Measurements from ENCODE around the gene AGBL2.

Gene AGBL2

DNA sequence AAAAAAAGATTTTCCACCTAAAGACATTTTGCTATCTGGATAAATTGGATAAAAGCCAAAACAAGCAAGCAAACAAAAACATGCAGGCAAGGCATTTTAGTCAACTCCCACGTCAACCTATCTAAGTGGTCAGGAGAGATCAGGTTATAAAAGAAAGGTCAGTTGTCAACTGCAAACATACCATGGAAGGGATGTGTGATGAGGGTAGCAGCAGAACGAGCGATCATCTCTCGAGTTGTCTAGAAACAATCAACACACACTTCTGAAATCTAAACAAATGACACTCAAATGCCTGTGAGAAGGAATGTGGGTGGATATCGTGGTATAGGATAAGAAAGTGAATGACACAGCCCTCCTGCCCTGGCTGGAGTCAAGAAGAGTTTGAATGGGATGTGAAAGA, 83.7 kb downstream of the AGBL2 start:
- no peak for DNase-seq (ENCODE audit: low spot score)

DNA sequence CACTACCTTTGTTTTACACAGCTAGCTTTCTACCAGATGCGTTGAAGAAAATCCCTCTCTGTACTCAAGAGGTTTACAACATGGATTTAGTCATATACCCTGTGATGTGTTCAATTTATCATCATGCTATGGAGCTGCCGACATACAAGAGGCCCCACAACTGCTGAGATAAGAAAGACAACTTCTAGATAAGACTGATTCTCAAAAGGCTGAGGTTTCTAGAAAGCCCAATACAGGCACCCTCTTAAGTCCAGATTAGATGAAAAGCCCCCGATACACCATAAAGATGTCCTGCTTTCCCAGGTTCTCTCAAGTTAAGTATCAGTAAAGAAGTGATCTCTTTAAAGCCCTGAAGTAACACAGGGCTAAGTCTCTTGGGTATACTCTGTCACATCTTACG, 87.1 kb downstream of the AGBL2 start:
- no peak for DNase-seq (ENCODE audit: low spot score)

DNA sequence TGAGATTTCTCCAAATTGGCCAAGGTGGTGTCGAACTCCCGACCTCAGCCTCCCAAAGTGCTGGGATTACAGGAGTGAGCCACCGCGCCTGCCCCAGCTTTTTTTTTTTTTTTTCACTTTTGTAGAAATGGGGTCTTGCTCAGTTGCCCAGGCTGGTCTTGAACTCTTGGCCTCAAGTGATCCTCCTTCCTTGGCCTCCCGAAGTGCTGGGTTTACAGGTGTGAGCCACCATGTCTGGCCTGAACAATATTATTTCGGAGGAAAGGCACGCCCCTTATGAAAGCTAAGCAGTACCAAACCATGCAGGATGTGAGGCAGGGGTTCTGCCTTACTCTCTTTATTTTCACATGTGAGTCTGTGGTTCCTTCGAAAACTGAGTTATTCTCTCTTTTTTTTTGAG, 88.9 kb downstream of the AGBL2 start:
- DNase-seq (ENCODE audit: low spot score) = no peak

DNA sequence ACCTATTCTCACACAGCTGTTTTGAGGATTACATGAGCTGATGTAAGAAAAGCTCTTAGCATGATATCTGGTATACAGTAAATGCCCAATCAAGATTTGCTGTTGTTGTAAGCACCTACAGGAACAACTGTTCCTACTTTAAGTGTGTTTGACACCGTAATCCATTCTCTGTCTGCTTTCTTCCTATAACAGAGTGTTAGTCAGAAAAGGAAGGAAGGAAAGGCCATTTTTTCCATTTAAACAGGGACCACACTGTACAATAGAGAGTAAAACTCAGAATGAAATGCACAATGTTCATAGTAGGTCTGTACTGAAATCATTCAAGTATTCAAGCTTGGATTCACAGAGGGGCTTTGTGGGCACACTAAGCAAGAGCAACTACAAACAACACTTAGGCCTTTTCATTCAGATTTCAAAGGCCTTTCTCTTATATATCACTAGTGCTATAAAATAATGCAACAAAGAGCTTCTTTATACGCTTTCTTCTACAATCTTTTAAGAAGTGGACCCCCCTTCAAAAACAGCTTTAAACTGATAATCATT, 94.3 kb downstream of the AGBL2 start:
- no peak for DNase-seq (ENCODE audit: low spot score)

DNA sequence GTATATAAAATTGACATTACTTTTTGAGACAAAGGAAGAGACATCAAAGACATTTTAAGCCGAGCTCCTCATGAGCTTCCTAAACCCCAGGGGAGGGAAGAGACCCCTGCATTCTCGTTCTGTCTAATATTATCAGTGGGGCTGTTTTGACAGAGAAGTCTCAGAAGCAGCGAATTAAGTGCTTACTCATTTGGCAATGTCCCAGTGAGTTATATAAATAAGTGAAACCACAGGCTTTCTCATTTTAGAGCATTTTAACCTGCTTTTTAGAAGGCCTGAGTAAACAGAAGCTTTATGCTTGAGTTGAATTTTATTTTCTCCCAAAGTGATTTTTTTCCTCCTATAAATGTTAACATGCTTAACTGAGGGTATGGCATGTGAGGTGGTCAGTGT, 97.8 kb downstream of the AGBL2 start:
- no peak for DNase-seq (ENCODE audit: low spot score)

DNA sequence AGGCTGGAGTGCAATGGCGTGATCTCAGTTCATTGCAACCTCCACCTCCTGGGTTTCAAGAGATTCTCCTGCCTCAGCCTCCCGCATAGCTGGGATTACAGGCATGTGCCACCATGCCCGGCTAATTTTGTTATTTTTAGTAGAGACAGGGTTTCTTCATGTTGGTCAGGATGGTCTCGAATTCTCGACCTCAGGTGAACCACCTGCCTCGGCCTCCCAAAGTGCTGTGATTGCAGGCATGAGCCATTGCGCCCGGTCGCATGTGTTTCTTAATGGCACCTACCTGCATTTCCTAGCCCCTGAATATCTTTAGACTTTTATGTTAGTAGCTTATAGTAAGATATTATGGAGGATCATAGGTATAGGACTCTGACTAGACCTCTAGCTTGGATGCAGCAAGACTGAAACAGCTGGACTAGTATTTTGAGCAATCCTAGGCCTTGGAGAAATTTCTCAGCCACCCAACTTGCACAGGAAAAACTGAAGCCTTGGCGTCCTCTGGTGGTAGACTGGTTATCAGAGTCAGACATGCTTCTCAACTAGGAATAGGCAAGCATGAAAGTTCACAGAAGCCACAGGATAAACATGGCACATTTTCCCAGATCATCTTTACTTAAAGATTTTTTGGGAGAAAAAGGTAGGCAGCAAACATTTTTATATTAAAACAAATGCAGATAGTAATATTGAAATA, 98.3 kb downstream of the AGBL2 start:
- DNase-seq (ENCODE audit: low spot score) = no peak

DNA sequence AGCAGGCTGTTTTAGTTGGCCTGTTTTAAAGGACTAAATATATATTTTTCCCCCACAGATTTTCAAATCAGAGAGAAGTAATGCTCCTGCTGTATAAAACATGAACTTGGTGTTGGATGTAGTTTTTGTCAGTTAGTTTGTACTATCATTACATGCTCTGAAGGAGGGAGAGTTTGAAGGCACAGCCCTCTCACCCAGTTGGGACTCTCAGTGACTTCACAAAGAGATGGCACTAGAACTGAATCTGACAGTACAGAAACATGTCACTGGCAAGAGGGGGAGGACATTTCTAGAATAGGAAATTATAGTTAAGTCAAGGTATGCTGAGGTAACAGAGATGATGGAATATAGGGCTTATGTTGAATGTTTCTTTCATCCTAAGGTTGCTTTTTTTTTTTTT, 99.9 kb downstream of the AGBL2 start:
- no peak for DNase-seq (ENCODE audit: low spot score)

DNA sequence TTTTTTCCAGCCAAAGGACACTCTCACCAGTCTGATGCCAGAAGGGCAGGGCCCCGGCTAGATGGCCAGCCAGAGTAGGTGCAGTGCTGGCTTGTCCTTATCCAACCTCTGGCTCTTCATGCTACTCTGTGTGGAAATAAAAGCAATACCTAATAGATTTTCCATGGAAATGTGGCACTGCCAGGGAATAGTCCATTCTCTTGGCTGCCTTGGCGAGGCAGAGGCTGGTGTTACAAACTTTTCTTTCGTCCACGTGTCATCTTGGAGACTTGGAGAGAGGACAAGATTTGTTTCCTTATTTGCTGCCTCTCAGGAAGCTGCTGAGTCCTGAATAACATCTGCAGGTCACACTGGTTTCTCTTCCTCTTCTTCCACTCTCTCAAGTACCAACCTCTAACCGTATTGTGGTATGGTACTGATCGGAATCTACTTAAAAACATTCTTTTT, 103.8 kb downstream of the AGBL2 start:
- DNase-seq (ENCODE audit: low spot score) = no peak

DNA sequence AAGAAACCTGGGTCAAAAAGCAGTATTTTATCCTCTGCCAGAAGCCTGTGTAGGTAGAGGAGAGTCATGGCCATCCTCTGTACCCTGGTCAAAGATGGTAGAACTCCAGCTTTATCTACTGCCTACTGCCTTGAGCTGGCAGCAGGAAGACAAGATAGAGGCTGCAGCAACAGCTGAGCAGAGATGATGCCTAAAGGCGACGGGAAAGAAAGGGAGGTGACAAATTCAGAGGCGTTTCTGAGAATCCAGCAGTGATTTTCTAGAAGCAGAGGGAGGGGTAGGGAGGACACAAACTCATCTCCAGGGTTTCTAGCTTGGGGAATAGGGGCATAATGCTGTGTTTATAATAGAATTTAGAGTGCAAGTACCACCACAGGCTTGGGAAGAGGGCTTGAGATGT, 105.5 kb downstream of the AGBL2 start:
- DNase-seq (ENCODE audit: low spot score) = no peak

All from LoVo (cell line).